GM20000 (cell line): ENCODE data around the gene CAPNS1.

Experiments
- DNase-seq: peaks from one replicate; pipeline ENCODE4 v3.0.0; 2012; ENCODE audit warnings: low spot score
- TF ChIP-seq, protein P1 (sequence below): IDR thresholded peaks from 2 replicates; pipeline ENCODE4 v1.5.1; 2012; ENCODE audit warnings: mild to moderate bottlenecking, control low read depth; ENCODE audit errors: extremely low read depth, missing control alignments

CAPNS1 gene

DNA sequence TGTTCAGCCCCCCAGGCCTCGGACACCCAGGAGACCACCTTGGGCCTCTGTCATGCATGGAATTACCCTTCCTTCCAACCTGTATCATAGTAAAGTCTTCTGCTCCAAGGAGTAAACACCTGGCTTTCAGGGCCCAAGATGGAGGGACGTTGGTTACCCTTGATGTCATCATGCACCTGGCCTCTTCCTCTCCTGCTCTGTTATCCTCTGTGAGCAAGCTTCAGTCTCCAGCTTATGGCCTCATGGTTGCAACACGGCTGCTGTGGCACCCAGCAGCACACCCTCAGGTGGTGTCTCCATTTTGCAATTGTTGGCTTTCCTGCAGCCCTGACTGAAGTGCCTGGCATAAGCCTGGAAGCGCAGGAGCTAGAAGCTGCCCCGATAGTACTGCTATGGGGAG lies 32.9 kb upstream of the CAPNS1 start:
- DNase-seq: no peak
- TF ChIP-seq, protein P1, sequence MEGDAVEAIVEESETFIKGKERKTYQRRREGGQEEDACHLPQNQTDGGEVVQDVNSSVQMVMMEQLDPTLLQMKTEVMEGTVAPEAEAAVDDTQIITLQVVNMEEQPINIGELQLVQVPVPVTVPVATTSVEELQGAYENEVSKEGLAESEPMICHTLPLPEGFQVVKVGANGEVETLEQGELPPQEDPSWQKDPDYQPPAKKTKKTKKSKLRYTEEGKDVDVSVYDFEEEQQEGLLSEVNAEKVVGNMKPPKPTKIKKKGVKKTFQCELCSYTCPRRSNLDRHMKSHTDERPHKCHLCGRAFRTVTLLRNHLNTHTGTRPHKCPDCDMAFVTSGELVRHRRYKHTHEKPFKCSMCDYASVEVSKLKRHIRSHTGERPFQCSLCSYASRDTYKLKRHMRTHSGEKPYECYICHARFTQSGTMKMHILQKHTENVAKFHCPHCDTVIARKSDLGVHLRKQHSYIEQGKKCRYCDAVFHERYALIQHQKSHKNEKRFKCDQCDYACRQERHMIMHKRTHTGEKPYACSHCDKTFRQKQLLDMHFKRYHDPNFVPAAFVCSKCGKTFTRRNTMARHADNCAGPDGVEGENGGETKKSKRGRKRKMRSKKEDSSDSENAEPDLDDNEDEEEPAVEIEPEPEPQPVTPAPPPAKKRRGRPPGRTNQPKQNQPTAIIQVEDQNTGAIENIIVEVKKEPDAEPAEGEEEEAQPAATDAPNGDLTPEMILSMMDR: no peak

- no peak for DNase-seq
- TF ChIP-seq, protein P1: no peak
Observed at GRCh38 chr19:36108684-36109083, 31.2 kb upstream of the CAPNS1 start.

DNA sequence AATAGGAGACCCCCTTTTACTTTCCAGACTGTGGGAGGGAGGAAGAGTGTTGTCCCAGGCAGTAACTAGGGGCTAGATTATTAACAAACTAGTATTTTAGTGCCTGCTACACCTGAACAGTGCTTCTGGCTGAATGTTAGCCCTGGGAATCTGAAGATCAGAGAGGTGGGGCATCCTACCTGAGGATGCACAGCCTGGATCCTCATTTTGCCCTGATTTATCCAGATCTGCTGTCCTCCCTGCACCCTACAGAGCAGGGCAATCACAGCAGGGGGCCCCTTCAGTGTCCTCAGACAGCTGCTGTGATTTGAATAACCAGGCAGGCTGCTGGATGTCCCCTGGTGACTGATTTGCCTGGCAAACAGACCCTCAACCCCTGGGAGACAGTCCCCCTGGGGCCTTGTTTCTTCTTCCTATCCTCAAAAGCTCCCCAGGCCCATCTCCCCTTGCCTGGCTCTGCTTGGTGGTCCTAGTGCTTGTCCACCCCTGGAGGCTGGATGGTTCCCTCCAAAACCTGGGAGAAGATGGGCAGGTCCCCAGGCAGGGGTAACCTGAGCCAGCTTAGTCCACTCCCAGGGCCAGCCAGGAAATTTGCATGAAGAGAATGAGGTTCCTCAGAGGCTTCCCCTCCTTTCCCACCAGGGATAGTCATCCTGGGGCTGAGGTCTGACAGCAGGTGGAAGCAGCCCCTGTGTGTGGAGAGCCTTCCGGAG lies 29.2 kb upstream of the CAPNS1 start, which contains the start of gene OVOL3:
Gene OVOL3 (plus strand): TSS at position 657 of the 713 bp plus-strand sequence. CDS start 60 bp downstream, outside the sequence.
- TF ChIP-seq, protein P1: no peak
- DNase-seq: no peak

GRCh38 chr19:36111200-36111539 lies 28.7 kb upstream of the CAPNS1 start:
- TF ChIP-seq, protein P1: no peak

DNA sequence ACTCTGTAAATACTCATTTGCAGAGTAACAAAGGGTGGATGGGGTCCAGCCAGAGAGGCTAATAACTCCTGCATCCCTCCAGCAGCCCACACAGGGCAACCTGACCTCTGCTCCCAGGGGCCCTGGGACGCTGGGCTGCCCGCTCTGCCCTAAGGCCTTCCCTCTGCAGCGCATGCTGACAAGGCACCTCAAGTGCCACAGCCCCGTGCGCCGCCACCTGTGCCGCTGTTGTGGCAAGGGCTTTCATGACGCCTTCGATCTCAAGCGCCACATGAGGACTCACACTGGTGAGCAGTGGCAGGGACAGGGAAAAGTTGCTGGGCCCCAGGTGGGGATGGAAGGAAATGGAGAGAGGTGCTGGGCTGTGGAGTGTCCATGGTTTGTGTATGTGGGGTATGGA lies 27.2 kb upstream of the CAPNS1 start:
- TF ChIP-seq, protein P1: no peak
- DNase-seq: no peak

More at GRCh38 chr19:36111200-36111539, 28.7 kb upstream of the CAPNS1 start:
- no peak for DNase-seq

- DNase-seq: no peak
- TF ChIP-seq, protein P1: no peak
Observed at GRCh38 chr19:36113425-36113824, 26.4 kb upstream of the CAPNS1 start.

- DNase-seq: peak; percentile 47
- TF ChIP-seq, protein P1: no peak
Observed at GRCh38 chr19:36113894-36114720, 25.8 kb upstream of the CAPNS1 start.
